ENCODE data around the gene PKMYT1. TPM values are rescaled to one million over a fixed set of nuclear protein-coding genes. Genes with fewer than 3 reads are reported as not detected.

The PKMYT1 gene
- total and polyA plus RNA-seq, 2 donors (not counting 1 experiment from before 2014, with no cell fraction given): 1.2 to 2.7 TPM

DNA sequence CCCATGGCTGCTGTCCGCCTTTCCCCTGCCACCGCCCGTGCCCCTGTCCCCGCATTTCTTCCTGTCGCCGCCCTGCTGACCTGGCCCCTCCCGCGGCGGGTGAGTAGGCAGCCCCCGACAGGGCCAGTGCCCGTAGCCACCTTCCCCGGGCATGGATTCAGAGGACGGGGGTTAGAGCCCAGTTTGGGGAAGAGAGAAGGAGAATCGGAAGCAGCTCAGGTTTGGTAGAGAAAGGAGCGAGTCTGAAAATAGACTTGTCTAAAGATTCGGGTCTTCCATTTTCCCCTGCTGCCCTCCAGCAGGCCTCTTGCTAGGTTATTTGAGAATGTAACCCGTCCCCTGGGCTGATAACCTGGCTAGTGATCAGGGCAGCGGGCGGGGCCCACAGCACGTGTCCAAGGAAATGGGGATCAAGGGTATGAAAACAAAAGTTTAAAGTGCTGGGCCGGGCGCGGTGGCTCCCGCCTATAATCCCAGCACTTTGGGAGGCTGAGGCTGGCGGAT is 24.6 kb upstream of the PKMYT1 start:
- Histone ChIP-seq H3K9me3 (ENCODE audit: control insufficient read depth, insufficient read depth, low read depth, low read length) (no peaks in the 10 kb centered on the region), H2AFZ (ENCODE audit: low read length) (no peak overlapping the region), H3K36me3 (ENCODE audit: control insufficient read depth, insufficient read depth, low read length) (no peaks in the 10 kb centered on the region), H4K20me1 (ENCODE audit: control insufficient read depth, extremely low read depth, insufficient read depth, low read length) (no peaks in the 10 kb centered on the region), H3K4me3 (replicated peaks in 1 of 4; ENCODE audit: control extremely low read depth in 1 of 4, insufficient read depth in 1 of 4, low read depth in 3 of 4, low read length in 4 of 4) (peak overlapping the region in 2 of 4 experiments; percentile 14 to 32), H3K4me1 (ENCODE audit: control insufficient read depth, extremely low read depth, insufficient read depth, low read length) (no peaks in the 10 kb centered on the region), H3K27ac (ENCODE audit: insufficient read depth, low read length) (no peak overlapping the region), H3K79me2 (ENCODE audit: control insufficient read depth, insufficient read depth, low read length) (no peaks in the 10 kb centered on the region), H3K4me2 (ENCODE audit: extremely low read depth, insufficient read depth, low read length) (peak overlapping the region; percentile 78), H3K27me3 (ENCODE audit: control insufficient read depth, insufficient read depth, low read length) (peaks cover 7% of the 10 kb centered on the region), H3K9ac (ENCODE audit: insufficient read depth, low read length) (no peak overlapping the region)
- DNase-seq (ENCODE audit: low read depth in 2 of 2): no peak
- TF ChIP-seq EZH2 (IDR thresholded peaks at IDR 0.05; ENCODE audit: low read length, missing control alignments) (peak; percentile 29), CTCF (conservative IDR thresholded peaks at IDR 0.05 in 1 of 2, IDR thresholded peaks at IDR 0.05 in 1 of 2; ENCODE audit: low read depth in 1 of 2, low read length in 2 of 2) (no peak)

DNA sequence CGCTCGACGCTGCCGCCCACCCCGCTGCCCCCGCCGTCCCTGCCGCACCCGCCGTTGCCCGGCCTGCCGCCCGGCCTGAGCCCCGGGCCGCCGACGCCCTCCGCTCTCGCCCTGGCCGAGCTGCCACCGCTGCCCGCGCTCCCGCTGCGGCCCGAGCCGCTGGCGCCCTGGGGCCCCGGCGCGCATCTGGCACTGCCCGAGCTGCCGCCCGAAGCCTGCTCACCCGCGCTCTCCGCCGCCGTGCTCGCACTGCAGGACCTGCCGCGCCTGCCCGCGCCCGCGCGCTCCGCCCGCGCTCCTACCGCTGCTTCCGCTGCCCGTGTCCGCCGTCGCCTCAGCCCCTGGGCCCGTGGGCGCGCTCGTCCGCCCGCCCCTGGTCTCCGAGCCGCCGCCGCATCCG is 24.1 kb upstream of the PKMYT1 start:
- no peak overlapping the region for H3K27ac ChIP-seq (ENCODE audit: insufficient read depth, low read length)
- peak overlapping the region in 1 of 4 experiments; percentile 14 for H3K4me3 ChIP-seq (replicated peaks in 1 of 4; ENCODE audit: control extremely low read depth in 1 of 4, insufficient read depth in 1 of 4, low read depth in 3 of 4, low read length in 4 of 4)
- H2AFZ ChIP-seq (ENCODE audit: low read length): no peak overlapping the region
- no peak overlapping the region for H3K4me2 ChIP-seq (ENCODE audit: extremely low read depth, insufficient read depth, low read length)
- H4K20me1 ChIP-seq (ENCODE audit: control insufficient read depth, extremely low read depth, insufficient read depth, low read length): no peaks in the 10 kb centered on the region
- H3K9me3 ChIP-seq (ENCODE audit: control insufficient read depth, insufficient read depth, low read depth, low read length): no peaks in the 10 kb centered on the region
- no peak for DNase-seq (ENCODE audit: low read depth in 2 of 2)
- H3K36me3 ChIP-seq (ENCODE audit: control insufficient read depth, insufficient read depth, low read length): no peaks in the 10 kb centered on the region
- H3K9ac ChIP-seq (ENCODE audit: insufficient read depth, low read length): no peak overlapping the region
- H3K79me2 ChIP-seq (ENCODE audit: control insufficient read depth, insufficient read depth, low read length): no peaks in the 10 kb centered on the region
- H3K27me3 ChIP-seq (ENCODE audit: control insufficient read depth, insufficient read depth, low read length): peaks cover 4% of the 10 kb centered on the region
- H3K4me1 ChIP-seq (ENCODE audit: control insufficient read depth, extremely low read depth, insufficient read depth, low read length): no peaks in the 10 kb centered on the region
- TF ChIP-seq EZH2 (IDR thresholded peaks at IDR 0.05; ENCODE audit: low read length, missing control alignments) (no peak), CTCF (conservative IDR thresholded peaks at IDR 0.05 in 1 of 2, IDR thresholded peaks at IDR 0.05 in 1 of 2; ENCODE audit: low read depth in 1 of 2, low read length in 2 of 2) (no peak)

- no peaks in the 10 kb centered on the region for H3K36me3 ChIP-seq (ENCODE audit: control insufficient read depth, insufficient read depth, low read length)
- H2AFZ ChIP-seq (ENCODE audit: low read length): no peak overlapping the region
- peak in 1 of 2 donors; percentile 32 for TF ChIP-seq CTCF (conservative IDR thresholded peaks at IDR 0.05 in 1 of 2, IDR thresholded peaks at IDR 0.05 in 1 of 2; ENCODE audit: low read depth in 1 of 2, low read length in 2 of 2)
- TF ChIP-seq EZH2 (IDR thresholded peaks at IDR 0.05; ENCODE audit: low read length, missing control alignments): no peak
- no peaks in the 10 kb centered on the region for H3K79me2 ChIP-seq (ENCODE audit: control insufficient read depth, insufficient read depth, low read length)
- H3K9me3 ChIP-seq (ENCODE audit: control insufficient read depth, insufficient read depth, low read depth, low read length): no peaks in the 10 kb centered on the region
- no peaks in the 10 kb centered on the region for H3K4me1 ChIP-seq (ENCODE audit: control insufficient read depth, extremely low read depth, insufficient read depth, low read length)
- no peak overlapping the region for H3K27ac ChIP-seq (ENCODE audit: insufficient read depth, low read length)
- DNase-seq (ENCODE audit: low read depth in 2 of 2): peak; percentile 97 to 98
- H4K20me1 ChIP-seq (ENCODE audit: control insufficient read depth, extremely low read depth, insufficient read depth, low read length): no peaks in the 10 kb centered on the region
- H3K4me2 ChIP-seq (ENCODE audit: extremely low read depth, insufficient read depth, low read length): no peak overlapping the region
- H3K9ac ChIP-seq (ENCODE audit: insufficient read depth, low read length): no peak overlapping the region
- no peak overlapping the region for H3K4me3 ChIP-seq (replicated peaks in 1 of 4; ENCODE audit: control extremely low read depth in 1 of 4, insufficient read depth in 1 of 4, low read depth in 3 of 4, low read length in 4 of 4)
- peaks cover 4% of the 10 kb centered on the region for H3K27me3 ChIP-seq (ENCODE audit: control insufficient read depth, insufficient read depth, low read length)
These were observed 23.5 kb upstream of the PKMYT1 start for GRCh38 chr16:3003582-3004270.
